ENCODE measurements around the gene STK39. TPM values are rescaled to one million over a fixed set of nuclear protein-coding genes. Genes with fewer than 3 reads are reported as not detected.
"Not testable (repeated sequence)": the region's sequence is repeated elsewhere in the genome, so short reads cannot be mapped to it uniquely, and the experiment has no call there.

Gene STK39
- 38.1 TPM for total RNA-seq

DNA sequence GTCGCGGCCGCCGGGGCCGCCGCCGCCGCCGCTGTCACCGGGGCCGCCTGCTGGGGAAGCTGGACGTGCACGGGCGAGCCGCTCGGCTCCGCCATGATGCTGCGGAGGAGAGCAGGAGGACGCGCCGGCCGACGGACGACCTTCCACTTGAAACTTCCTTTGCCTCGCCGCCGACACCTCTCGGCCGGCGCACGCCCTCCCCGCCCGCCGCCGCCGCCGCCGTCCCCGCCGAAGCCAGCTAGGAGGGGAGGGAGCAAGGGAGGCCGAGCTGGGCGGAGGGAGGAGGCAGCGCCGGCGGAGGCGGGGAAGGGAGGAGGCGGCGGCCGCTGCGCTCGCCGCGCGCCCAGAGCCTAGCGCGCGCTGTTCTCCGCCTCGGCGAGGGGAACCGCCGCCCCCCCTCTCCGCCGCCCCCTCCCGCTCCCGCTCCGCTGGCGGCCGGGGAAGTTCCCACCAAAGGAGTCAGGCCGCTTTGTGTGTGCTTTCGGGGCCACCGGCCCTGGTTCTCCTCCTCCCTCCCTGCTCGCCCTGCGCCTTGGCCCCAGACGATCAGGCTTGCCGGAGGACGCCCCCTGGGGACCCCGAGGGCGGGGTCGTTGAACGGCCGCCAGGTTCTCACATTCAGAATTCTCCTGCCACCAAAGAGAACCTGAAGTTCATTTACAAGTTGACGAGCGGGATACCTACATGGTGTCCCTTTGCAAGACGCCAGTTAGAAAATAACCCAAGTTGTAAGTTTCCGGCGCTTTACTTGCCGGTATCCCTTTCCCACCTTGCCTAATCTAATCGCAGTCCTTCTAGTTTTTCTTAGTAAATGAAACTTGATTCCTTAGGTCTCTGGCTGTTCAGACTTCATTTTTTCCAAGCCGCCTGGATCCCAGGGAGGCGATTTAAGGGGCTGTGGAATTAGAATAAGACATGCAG lies at the start of gene STK39:
TSS of gene STK39 (minus strand) at position 255 of the 921 bp plus-strand sequence. CDS start at position 95, 160 bp downstream.
- DNase-seq: peak; percentile 49

DNA sequence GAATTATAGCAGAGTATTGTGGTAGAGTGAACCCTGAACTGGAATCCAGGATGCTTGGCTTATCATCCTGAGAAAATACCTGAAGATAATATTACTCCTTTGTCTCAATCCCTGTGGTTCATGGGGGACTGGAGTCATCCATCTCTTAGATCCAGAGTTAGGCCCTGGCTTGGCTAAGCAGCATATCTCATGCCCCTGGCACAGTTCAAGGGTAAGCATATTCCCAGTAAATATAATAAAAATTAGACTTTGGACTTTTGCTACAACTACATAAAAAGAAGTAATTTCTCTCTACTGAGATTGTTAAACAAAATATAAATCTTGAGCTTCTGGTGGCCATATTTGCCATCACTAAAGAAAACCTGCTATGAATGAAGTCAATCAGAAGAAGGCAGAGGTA lies 47.7 kb upstream of the STK39 start:
- no peak for DNase-seq

GRCh38 chr2:168294409-168294808 lies 47.0 kb upstream of the STK39 start:
- no peak for DNase-seq

DNA sequence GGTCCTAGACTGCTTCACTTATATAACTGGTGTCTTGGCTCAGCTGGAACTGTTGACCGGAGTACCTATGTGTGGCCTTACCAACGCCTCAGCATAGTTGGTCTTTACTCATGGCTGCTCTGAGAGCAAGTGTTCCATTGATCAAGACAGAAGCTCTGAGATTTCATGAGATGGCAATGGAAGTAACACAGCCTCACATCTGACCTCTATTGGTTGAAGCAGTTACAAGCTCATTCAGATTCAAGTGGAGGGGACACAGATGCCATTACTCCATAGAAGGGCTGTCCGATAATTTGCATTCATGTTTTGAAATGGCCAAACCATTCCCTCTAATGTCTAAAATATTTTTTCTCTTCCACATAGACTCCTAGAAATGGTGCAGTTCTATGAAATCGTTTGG lies 46.4 kb upstream of the STK39 start:
- no peak for DNase-seq

DNA sequence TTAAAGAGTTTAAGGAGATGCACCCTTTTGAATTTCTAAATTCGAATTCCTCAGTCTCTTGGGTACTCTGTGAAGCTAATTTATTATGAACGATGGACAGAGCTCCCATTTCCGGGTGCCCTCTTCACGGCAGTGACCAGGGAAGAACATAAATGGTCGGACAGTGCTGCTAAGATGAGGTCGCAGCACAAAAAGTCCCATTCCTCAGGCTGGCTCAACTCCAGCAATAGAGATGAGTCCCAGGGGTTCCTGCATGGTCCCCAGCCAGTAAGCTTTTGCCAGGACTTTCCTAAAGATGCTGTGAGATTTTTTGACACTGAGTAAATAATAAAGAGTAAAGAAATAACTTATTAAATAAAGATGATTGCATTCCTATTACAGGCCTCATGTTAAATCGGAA lies 43.0 kb upstream of the STK39 start:
- no peak for DNase-seq

DNA sequence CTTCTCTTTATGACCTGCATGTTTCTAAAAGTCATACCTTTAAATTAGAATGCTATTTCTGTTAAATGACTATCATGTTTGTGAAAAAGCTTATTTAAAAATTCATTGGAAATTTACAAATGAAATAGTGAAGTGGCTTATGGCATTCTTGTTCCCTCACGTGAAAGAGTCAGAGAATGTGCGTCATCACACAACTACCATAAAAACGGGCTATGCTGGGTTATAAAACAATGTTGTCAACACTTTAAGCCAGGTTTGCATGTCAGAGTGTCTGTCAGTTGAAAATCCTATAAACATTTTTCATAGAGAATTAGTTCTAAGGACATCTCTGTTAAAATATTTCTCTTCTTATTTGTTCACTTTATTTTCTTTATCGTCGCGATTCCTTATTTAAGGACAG lies 42.5 kb upstream of the STK39 start:
- no peak for DNase-seq

- DNase-seq: no peak
Measured at GRCh38 chr2:168286535-168286934, 39.1 kb upstream of the STK39 start.

- no peak for DNase-seq
Measured at GRCh38 chr2:168278424-168278888, 31.1 kb upstream of the STK39 start.

- DNase-seq: no peak
Measured at GRCh38 chr2:168277276-168277675, 29.9 kb upstream of the STK39 start.

- no peak for DNase-seq
Measured at GRCh38 chr2:168272225-168272624, 24.8 kb upstream of the STK39 start.

DNA sequence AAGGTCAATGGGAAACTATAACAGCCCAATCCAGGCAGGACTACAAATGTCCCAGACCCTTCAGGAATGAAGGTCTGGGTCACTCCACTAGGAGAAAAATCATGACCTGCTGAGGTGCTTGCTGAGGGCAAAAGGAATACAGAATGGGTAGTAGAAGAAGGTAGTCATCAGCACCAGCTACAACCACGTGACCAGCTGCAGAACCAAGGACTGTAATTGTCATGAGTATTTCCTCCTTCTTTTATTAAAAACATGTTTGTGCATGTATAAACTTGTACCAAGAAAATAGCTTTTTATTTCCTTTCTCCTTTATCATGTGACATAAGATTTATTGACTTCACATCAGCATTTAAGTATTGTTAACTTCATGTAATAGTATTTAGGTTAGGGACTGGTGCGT lies 15.5 kb upstream of the STK39 start:
- DNase-seq: not testable (repeated sequence)

DNA sequence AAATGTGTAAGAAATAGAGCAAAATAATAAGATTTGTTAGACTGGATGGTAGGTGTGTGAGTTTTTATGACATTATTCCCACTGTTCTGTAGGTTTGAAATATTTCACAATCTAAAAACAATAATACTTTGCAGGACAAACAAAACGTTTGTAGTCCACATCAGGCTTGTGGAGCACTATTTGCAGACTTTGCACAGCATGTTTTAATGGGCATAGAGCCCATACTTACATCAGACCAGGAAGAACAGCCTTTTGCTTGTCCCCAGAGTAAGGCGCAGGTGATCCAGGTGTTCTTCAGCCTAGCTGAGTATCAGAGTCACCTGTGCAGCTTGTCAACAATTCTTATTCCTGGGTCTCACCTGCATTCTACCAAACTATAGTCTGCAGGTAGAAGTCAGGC lies 9.1 kb upstream of the STK39 start:
- no peak for DNase-seq

DNA sequence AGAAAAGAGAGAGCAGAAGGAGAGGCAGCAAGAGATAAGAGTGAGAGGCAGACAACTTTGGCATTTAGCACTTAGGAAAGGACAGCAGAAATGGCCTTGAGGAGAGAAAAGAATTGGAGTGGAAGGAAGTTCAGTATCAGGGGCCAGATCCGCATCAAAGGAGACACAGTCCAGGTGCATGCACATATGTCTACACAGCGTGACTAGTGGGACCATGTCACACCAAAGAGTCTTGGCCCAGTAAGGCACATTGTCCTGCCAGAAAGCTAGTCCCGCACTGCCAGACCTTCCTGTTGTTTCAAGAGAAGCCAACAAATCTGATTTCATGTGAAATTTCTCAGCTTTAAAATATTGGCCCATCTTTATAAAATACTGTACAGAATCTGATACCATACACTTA lies 8.5 kb upstream of the STK39 start:
- DNase-seq: no peak

- DNase-seq: no peak
Measured at GRCh38 chr2:168255103-168255502, 7.7 kb upstream of the STK39 start.

DNA sequence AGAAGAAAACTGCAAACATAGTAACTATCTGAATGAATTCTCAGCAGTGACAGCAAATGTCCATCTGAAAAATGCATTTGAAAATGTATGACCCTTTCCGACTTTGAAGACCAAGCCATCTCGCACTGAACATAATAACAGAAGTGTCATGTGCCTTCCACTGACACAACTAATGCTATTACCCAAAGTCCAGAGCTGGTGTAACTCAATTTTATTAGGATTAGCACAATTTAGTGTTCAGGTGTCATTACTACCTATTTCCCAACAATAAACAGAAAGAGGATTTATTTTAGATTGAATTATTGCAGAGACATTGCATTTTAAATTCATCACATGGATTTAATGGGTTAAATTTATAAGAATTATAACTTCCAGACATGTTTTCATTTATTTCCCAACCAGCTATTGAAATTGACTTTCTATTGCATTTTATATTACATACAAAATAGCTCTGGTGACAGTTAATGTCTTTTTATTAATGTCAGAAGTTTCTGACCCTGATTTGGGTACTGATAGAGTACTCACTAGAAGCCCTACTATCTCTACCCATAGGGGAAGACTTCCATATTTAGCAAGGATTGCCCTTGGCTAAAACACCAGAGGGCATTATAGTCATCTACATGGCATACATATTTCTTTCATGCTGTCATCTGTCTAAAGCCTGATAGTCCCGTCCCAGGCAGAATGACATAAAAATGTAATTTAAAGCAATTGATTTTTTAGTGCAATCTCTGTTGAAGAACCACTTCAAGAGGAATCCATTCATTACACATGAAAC lies 7.0 kb upstream of the STK39 start:
- no peak for DNase-seq

DNA sequence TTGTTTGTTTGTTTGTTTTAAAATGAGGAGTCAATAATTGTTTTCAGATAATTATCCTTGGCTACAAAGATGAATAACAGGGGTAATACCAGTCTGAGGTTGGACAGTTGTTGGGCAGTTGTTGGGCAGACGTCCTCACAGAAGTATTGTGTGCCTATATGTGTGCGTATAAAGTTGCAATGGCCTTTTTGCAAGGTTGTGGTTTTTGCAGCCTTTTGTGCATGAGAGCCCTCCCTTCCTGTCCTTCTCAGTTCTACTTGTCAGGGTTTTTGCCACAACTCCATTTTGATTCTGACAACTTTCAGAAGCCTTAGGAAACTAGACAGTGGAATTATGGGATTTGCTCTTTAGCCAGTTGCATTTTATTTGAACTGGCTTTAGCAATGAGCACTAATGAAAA lies 6.0 kb upstream of the STK39 start:
- DNase-seq: no peak

GRCh38 chr2:168252976-168253375 lies 5.6 kb upstream of the STK39 start:
- DNase-seq: no peak

DNA sequence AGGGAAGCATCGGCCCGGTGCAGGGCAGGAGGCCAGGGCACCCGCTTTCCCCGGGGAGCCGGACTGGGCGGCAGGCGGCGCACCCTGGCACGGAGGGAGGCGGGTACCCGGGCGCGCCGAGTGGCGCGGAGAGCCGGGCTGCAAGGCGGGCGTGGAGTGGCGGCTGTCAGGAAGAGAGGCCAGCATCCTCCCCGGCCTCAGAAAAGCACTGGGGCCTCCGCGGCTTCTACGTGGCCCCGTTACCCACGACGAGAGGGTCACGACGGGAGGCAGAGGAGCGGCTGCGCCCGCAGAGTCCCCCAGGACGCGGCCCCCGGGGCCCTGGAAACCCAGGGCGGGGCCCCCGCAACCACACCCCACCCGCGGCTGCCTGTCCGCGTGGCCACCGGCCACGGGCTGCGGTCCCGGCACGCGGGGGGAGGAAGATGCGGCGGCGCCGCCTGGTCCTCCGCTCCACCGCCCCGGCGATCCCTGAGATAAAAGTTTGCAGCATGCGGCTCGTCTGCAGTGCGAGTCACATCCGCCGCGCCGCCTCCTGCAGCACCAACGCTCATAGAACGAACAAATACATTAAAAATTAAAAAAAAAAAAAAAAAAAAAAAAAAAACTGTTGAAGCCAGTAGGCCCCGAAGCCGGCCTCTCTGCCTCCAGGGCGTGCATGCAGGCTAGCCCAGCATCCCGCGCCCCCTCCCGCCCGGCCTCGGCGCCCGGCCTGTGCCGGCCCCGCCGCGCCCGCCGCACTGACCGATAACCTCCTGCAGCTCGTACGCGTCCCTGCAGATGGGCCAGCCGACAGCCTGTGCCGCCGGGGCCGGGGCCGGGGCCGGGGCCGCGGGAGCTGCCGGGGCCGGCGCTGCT lies 683 bp downstream of the STK39 start:
- peak; percentile 64 for DNase-seq

DNA sequence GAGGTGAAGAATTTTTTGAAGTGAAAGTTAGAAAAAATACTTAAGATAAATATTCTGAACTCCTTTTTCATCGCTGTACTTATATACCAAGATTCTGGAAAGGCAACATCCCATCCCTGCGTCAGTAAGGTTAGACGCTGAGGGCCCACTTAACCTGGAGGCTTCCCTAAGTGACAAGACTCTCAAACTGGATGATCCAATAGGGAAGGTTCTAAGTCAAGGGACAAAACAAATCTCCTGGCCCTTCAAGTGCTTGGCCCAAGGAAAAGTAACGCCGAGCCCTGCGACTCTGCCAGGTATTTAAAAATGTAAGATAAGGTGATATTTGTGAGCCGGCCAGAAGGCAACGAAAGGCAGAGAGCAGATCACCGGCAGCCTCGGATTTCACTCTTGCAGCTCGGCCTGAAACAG lies 1.3 kb downstream of the STK39 start:
- no peak for DNase-seq

DNA sequence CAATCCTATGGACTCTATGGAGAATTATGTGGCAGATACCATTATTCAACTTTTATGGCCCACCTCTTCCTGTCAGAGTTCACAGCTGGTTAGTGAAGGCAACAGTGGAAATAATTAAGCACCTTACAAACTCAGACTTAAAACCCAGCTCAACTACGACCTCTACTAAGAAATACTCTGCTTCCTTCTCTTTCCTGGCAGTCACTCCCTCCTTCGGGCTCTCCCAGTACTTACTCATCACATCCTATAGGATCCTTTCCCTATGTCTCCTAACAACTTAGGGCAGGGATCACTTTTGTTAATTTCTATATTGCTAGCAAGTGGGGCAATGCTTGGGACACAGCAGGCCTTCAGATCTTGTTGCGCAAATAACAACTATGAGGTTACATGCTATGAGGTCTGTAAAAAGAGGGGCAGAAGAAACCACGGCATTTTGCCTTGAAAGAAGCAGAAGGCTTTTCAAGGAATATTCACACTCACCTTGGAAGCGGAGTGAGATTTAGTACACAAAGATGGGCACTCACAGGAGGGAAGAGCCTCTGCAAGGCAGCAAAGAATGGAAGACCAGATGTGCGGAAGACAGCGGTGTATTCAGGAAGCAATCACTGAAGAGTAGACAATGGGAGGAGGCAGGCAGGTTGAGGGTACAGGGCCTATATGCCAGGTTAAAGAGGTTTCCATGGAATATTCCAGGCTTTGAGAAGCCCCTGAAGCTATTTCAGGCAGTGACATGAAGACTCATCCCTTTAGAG lies 2.1 kb downstream of the STK39 start:
- no peak for DNase-seq

- no peak for DNase-seq
Measured at GRCh38 chr2:168244318-168244717, 3.1 kb downstream of the STK39 start.

DNA sequence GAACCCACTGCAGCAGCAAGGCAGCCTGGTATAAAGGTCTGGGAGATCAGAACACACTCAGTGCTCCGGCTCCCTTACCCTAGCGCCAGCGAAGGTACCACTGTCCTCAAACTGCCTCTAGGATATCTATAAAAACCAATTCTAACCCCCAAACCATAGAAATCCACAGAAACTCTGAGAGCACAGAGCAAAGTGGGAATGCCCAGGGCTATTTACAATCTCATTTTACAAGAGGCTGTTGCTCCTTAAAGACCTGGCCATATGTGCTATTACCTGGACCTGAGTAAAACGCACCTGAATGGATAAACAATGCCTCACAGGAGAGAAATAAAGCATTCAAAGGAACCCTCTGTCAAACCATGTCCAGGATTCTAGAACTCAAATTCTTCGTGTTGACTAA lies 4.3 kb downstream of the STK39 start:
- no peak for DNase-seq

All from occipital lobe (tissue), 2 donors.